HG02943 (cell line): ENCODE measurements around the gene SERINC5.

Source experiments
- ATAC-seq: cut with Tn5 transposase; IDR thresholded peaks from one replicate; pipeline ENCODE4 v1.9.1; 2021; ENCODE audit warnings: mild to moderate bottlenecking, low read depth, moderate library complexity; ENCODE audit not compliant: unreplicated experiment

Gene SERINC5

GRCh38 chr5:80255431-80255810, 427 bp downstream of the SERINC5 start:
- peak; percentile 35 for ATAC-seq

GRCh38 chr5:80254767-80255430, 949 bp downstream of the SERINC5 start:
- ATAC-seq, result no peak

GRCh38 chr5:80251636-80252035, 4.2 kb downstream of the SERINC5 start:
- ATAC-seq, result no peak

GRCh38 chr5:80250801-80251200, 5.0 kb downstream of the SERINC5 start:
- ATAC-seq, result no peak

- no peak for ATAC-seq
These were observed 5.9 kb downstream of the SERINC5 start for GRCh38 chr5:80249901-80250300.

- ATAC-seq, result no peak
These were observed 7.5 kb downstream of the SERINC5 start for GRCh38 chr5:80248378-80248777.

GRCh38 chr5:80246995-80247729, 8.7 kb downstream of the SERINC5 start:
- peak; percentile 72 for ATAC-seq

- ATAC-seq, result no peak
These were observed 9.7 kb downstream of the SERINC5 start for GRCh38 chr5:80246001-80246758.

- ATAC-seq, result no peak
These were observed 12.3 kb downstream of the SERINC5 start for GRCh38 chr5:80243567-80243966.

- ATAC-seq, result no peak
These were observed 13.0 kb downstream of the SERINC5 start for GRCh38 chr5:80242849-80243248.

GRCh38 chr5:80240368-80240986, 15.4 kb downstream of the SERINC5 start:
- no peak for ATAC-seq

- no peak for ATAC-seq
These were observed 16.0 kb downstream of the SERINC5 start for GRCh38 chr5:80239680-80240367.

GRCh38 chr5:80238778-80239679, 16.8 kb downstream of the SERINC5 start:
- ATAC-seq, result no peak

GRCh38 chr5:80238097-80238496, 17.8 kb downstream of the SERINC5 start:
- ATAC-seq, result no peak

GRCh38 chr5:80237243-80237642, 18.6 kb downstream of the SERINC5 start:
- ATAC-seq, result no peak

GRCh38 chr5:80234116-80234948, 21.5 kb downstream of the SERINC5 start:
- ATAC-seq, result no peak

- ATAC-seq, result no peak
These were observed 24.2 kb downstream of the SERINC5 start for GRCh38 chr5:80231693-80232092.

- no peak for ATAC-seq
These were observed 24.6 kb downstream of the SERINC5 start for GRCh38 chr5:80231243-80231642.
